K562 (cell line): Measurements from ENCODE around the gene DLG4. TPM values are rescaled to one million over a fixed set of nuclear protein-coding genes. Genes with fewer than 3 reads are reported as not detected.

Experiments used
- EGR1 ChIP-seq: fragments of 450-650 bp; conservative IDR thresholded peaks from 2 replicates; pipeline ENCODE4 v1.6.1; 2017; ENCODE audit warnings: mild to moderate bottlenecking
- POLR3G ChIP-seq: IDR thresholded peaks from 2 replicates; pipeline ENCODE4 v1.6.1; 2011; ENCODE audit not compliant: insufficient read length, insufficient replicate concordance; ENCODE audit errors: extremely low read depth
- PRMT5 ChIP-seq: sonication (generic); formaldehyde crosslinking; IDR thresholded peaks from 2 replicates; pipeline ENCODE4 v1.5.0; 2020; ENCODE audit warnings: missing genetic modification reagents
- SP2 ChIP-seq: IDR thresholded peaks from 2 replicates; pipeline ENCODE4 v1.6.1; 2011; ENCODE audit warnings: mild to moderate bottlenecking, low read depth, low read length, moderate library complexity; ENCODE audit not compliant: poor library complexity, severe bottlenecking; ENCODE audit errors: extremely low read depth
- TOE1 ChIP-seq, 2 experiments: fragments of 450-650 bp in 1 of 2; sonication (generic) in 1 of 2; formaldehyde crosslinking in 1 of 2; IDR thresholded peaks; 2 replicates each; pipeline versions ENCODE4 v1.7.1 to v1.8.0; 2016 to 2022; ENCODE audit warnings: borderline replicate concordance in 2 of 2, mild to moderate bottlenecking in 2 of 2, antibody characterized with exemption in 1 of 2, inconsistent platforms in 1 of 2, low read depth in 1 of 2, missing genetic modification reagents in 1 of 2, moderate library complexity in 1 of 2
- ZNF224 ChIP-seq: sonication (generic); formaldehyde crosslinking; IDR thresholded peaks from 2 replicates; pipeline ENCODE4 v1.8.0; 2022; ENCODE audit warnings: mild to moderate bottlenecking, missing genetic modification reagents
- polyA plus RNA-seq, 8 experiments: library from polyadenylated mRNA; depleted of rRNA in 4 of 8; stranded (reverse) in 5 of 8; unstranded in 3 of 8; fragments of >200 nt; fragmentation: Nextera tagmentation in 2 of 8; fragmentation: Illumina TruSeq in 1 of 8; extraction: Ambion mirVana in 2 of 8; extraction: Trizol in 1 of 8; gene quantifications; 2 replicates each; pipeline versions ENCODE4 v1.2.1 to v1.2.3, GENCODE V29; 2011 to 2014; ENCODE audit warnings: inconsistent platforms in 1 of 8, missing spikeins in 1 of 8
- total RNA-seq, 7 experiments: library from RNA; depleted of rRNA in 6 of 7; stranded (reverse); fragments of >200 nt in 6 of 7; fragmentation: Illumina TruSeq in 2 of 7; extraction: Trizol in 2 of 7; gene quantifications; 2 replicates each; pipeline versions ENCODE4 v1.2.1 to v1.2.3, GENCODE V29; 2011 to 2021; ENCODE audit warnings: low replicate concordance in 1 of 7
- TF ChIP-seq, protein P1 (sequence below): fragments of 450-650 bp; formaldehyde crosslinking; IDR thresholded peaks from 2 replicates; pipeline ENCODE4 v1.4.0; 2022; ENCODE audit warnings: missing genetic modification characterization
- TF ChIP-seq, protein P2 (sequence below), 3 experiments: fragments of 200-800 bp in 1 of 3; sonication (Bioruptor generic) in 1 of 3; sonication (generic) in 1 of 3; formaldehyde crosslinking in 1 of 3; IDR thresholded peaks; 2 replicates each; pipeline versions ENCODE4 v1.6.1 to v1.8.0; 2016 to 2022; ENCODE audit warnings: mild to moderate bottlenecking in 2 of 3, missing compliant biosample characterization in 2 of 3, missing genetic modification characterization in 2 of 3, missing genetic modification reagents in 1 of 3
- TF ChIP-seq, protein P3 (sequence below): conservative IDR thresholded peaks from 2 replicates; pipeline ENCODE4 v1.6.1; 2011; ENCODE audit warnings: low read depth, mild to moderate bottlenecking, low read length; ENCODE audit not compliant: control insufficient read depth
- TF ChIP-seq, protein P4 (sequence below): fragments of 450-650 bp; IDR thresholded peaks from 2 replicates; pipeline ENCODE4 v1.7.1; 2018; ENCODE audit warnings: mild to moderate bottlenecking, low read depth; ENCODE audit not compliant: partially characterized antibody

Gene DLG4
- total and polyA plus RNA-seq, 9 of the 15 experiments (the other 6 are each of a cell fraction or from before 2014, with no cell fraction given), result 0.03 to 12.0 (median 4.1) TPM

DNA sequence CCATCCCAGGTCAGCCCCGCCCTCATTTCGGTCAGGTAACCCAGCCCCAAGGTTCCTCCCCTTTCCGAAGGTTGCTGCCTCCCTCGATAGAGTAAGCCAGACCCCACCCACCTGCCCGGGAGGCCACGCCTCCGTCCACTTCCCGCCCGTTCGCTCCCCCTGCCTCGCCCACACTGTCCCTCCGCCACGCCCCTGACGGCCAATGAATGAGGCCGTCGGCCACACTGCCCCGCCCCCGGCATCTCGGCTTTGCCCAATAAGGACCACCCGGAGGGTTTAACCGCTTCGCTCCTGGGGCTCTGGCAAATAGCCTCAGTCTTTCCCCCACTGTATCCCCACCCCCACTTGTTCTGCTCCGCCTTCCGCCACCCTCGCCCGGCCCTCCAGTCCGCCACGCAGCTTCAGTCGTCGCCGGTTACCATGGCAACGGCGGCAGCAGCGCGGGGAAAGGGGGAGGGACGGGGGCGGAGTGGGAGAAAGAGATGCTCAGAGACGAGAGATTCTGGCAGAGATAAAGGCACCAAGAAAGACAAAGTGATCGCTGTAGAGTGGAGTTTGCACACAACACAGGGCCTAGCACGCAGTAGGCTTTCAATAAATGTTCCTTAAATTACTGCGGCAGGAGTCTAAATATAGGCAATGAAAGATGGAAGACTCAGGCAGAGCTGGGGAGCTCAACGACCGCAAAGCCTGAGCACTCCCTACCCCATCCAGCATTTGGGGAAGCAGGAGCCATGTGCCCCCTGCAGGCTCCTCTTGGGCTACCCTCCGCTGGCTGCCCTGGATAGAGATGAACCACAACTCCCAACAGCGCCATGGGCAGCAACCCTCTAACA lies 5.1 kb downstream of the DLG4 start (continued):
- TF ChIP-seq ZNF224 (CRISPR knock-in tag), result no peak
- TF ChIP-seq POLR3G, result no peak
- TF ChIP-seq, protein P1, sequence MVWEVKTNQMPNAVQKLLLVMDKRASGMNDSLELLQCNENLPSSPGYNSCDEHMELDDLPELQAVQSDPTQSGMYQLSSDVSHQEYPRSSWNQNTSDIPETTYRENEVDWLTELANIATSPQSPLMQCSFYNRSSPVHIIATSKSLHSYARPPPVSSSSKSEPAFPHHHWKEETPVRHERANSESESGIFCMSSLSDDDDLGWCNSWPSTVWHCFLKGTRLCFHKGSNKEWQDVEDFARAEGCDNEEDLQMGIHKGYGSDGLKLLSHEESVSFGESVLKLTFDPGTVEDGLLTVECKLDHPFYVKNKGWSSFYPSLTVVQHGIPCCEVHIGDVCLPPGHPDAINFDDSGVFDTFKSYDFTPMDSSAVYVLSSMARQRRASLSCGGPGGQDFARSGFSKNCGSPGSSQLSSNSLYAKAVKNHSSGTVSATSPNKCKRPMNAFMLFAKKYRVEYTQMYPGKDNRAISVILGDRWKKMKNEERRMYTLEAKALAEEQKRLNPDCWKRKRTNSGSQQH, result peak; percentile 64; the same call in 1 of the 2 replicates
- TF ChIP-seq, protein P2, sequence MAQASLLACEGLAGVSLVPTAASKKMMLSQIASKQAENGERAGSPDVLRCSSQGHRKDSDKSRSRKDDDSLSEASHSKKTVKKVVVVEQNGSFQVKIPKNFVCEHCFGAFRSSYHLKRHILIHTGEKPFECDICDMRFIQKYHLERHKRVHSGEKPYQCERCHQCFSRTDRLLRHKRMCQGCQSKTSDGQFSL (CRISPR knock-in tag; IDR thresholded peaks at IDR 0.05), result no peak
- TF ChIP-seq, protein P2 (tag; IDR thresholded peaks at IDR 0.05), result no peak
- TF ChIP-seq PRMT5 (CRISPR knock-in tag), result no peak
- peak; percentile 42 for TF ChIP-seq SP2
- TF ChIP-seq, protein P3, sequence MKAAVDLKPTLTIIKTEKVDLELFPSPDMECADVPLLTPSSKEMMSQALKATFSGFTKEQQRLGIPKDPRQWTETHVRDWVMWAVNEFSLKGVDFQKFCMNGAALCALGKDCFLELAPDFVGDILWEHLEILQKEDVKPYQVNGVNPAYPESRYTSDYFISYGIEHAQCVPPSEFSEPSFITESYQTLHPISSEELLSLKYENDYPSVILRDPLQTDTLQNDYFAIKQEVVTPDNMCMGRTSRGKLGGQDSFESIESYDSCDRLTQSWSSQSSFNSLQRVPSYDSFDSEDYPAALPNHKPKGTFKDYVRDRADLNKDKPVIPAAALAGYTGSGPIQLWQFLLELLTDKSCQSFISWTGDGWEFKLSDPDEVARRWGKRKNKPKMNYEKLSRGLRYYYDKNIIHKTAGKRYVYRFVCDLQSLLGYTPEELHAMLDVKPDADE, result peak; percentile 93
- TF ChIP-seq EGR1, result peak; percentile 88
- TF ChIP-seq TOE1 (IDR thresholded peaks at IDR 0.05; ENCODE audit: borderline replicate concordance), result 0 out of 2 replicates have a peak, but pooled peaks have one; percentile 35
- TF ChIP-seq TOE1 (CRISPR knock-in tag; IDR thresholded peaks at IDR 0.05; ENCODE audit: borderline replicate concordance, low read depth), result no peak
- TF ChIP-seq, protein P4, sequence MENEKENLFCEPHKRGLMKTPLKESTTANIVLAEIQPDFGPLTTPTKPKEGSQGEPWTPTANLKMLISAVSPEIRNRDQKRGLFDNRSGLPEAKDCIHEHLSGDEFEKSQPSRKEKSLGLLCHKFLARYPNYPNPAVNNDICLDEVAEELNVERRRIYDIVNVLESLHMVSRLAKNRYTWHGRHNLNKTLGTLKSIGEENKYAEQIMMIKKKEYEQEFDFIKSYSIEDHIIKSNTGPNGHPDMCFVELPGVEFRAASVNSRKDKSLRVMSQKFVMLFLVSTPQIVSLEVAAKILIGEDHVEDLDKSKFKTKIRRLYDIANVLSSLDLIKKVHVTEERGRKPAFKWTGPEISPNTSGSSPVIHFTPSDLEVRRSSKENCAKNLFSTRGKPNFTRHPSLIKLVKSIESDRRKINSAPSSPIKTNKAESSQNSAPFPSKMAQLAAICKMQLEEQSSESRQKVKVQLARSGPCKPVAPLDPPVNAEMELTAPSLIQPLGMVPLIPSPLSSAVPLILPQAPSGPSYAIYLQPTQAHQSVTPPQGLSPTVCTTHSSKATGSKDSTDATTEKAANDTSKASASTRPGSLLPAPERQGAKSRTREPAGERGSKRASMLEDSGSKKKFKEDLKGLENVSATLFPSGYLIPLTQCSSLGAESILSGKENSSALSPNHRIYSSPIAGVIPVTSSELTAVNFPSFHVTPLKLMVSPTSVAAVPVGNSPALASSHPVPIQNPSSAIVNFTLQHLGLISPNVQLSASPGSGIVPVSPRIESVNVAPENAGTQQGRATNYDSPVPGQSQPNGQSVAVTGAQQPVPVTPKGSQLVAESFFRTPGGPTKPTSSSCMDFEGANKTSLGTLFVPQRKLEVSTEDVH, result peak; percentile 33
